Cerebellar cortex (tissue), 1 donor: ENCODE data around the gene GIMAP5.

Experiments
- DNase-seq: peaks from one replicate; pipeline ENCODE4 v3.0.0-alpha.2; 2015; ENCODE audit warnings: low spot score

Gene GIMAP5

GRCh38 chr7:150735596-150736358 lies 1.4 kb upstream of the GIMAP5 start:
- DNase-seq: no peak

- no peak for DNase-seq
Measured at GRCh38 chr7:150736864-150737263, 354 bp upstream of the GIMAP5 start.

GRCh38 chr7:150738092-150738491 lies 874 bp downstream of the GIMAP5 start:
- no peak for DNase-seq

GRCh38 chr7:150738591-150739001 lies 1.4 kb downstream of the GIMAP5 start:
- no peak for DNase-seq

GRCh38 chr7:150739033-150739432 lies 1.8 kb downstream of the GIMAP5 start:
- DNase-seq: peak; percentile 2

- DNase-seq: no peak
Measured at GRCh38 chr7:150740053-150740452, 2.8 kb downstream of the GIMAP5 start.

- no peak for DNase-seq
Measured at GRCh38 chr7:150742286-150742968, 5.2 kb downstream of the GIMAP5 start.

GRCh38 chr7:150744041-150744656 lies 6.9 kb downstream of the GIMAP5 start:
- DNase-seq: no peak

GRCh38 chr7:150745086-150745485 lies 7.9 kb downstream of the GIMAP5 start:
- DNase-seq: no peak

- no peak for DNase-seq
Measured at GRCh38 chr7:150745876-150746275, 8.7 kb downstream of the GIMAP5 start.

GRCh38 chr7:150746921-150747320 lies 9.7 kb downstream of the GIMAP5 start:
- no peak for DNase-seq

GRCh38 chr7:150748376-150748775 lies 11.2 kb downstream of the GIMAP5 start:
- no peak for DNase-seq

GRCh38 chr7:150751702-150752101 lies 14.5 kb downstream of the GIMAP5 start:
- no peak for DNase-seq

- no peak for DNase-seq
Measured at GRCh38 chr7:150753239-150753638, 16.0 kb downstream of the GIMAP5 start.

- peak; percentile 13 for DNase-seq
Measured at GRCh38 chr7:150753826-150754603, 16.8 kb downstream of the GIMAP5 start.

GRCh38 chr7:150754951-150755350 lies 17.7 kb downstream of the GIMAP5 start:
- no peak for DNase-seq

- no peak for DNase-seq
Measured at GRCh38 chr7:150755473-150756099, 18.4 kb downstream of the GIMAP5 start.

- no peak for DNase-seq
Measured at GRCh38 chr7:150756166-150756565, 18.9 kb downstream of the GIMAP5 start.

GRCh38 chr7:150756858-150757257 lies 19.6 kb downstream of the GIMAP5 start:
- no peak for DNase-seq

- DNase-seq: no peak
Measured at GRCh38 chr7:150759479-150759878, 22.3 kb downstream of the GIMAP5 start.

- no peak for DNase-seq
Measured at GRCh38 chr7:150766334-150766709, 29.1 kb downstream of the GIMAP5 start.

- DNase-seq: no peak
Measured at GRCh38 chr7:150769768-150770167, 32.5 kb downstream of the GIMAP5 start.
